HG03520 (cell line): ENCODE measurements around the gene BRD3.
"Not testable (repeated sequence)": the region's sequence is repeated elsewhere in the genome, so short reads cannot be mapped to it uniquely, and the experiment has no call there.

Source experiments
- ATAC-seq: cut with Tn5 transposase; IDR thresholded peaks from one replicate; pipeline ENCODE4 v1.9.1; 2021; ENCODE audit warnings: mild to moderate bottlenecking, moderate library complexity; ENCODE audit not compliant: unreplicated experiment

BRD3 gene

DNA sequence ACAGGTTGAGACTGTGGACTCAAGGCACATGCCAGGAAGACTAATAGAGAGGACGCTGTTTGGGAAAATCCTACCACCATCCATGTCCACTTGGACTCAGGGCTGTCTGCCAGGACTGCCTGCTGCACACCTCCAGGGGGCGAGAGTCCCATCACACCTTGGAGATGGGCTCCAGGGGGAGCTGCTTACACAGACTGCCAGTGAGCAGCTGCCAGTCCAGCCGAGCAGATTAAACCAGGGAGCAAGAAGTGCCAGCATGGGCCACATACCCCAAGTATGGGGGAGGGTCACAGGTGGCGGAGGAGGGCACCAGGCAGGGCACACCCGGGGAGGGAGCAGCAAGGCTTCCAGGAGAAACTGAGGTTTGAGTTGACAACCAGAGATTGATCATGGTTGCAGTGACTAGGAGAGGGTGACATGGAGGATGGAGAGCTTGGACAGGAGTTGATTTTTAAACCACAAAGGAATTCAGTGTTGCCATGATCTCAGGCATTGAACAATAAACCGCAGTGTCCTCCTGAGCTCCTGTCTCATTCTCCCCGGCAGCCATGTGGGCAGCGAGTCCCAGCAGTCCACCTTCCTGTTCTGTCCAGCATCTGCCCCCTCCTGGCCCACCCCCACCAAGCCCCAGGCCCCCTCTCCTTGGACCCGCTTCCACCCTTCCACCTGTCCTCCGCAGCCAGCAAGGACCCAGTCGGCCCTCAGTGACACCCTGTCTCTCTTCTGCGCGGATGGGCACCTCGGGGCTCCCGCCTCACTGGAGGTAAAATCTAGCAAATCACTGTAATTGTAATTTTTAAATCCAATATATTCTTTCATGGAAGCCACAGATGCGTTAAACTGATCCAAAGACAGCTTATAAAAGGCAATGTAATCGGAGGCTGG is 72.6 kb downstream of the BRD3 start:
- no peak for ATAC-seq

DNA sequence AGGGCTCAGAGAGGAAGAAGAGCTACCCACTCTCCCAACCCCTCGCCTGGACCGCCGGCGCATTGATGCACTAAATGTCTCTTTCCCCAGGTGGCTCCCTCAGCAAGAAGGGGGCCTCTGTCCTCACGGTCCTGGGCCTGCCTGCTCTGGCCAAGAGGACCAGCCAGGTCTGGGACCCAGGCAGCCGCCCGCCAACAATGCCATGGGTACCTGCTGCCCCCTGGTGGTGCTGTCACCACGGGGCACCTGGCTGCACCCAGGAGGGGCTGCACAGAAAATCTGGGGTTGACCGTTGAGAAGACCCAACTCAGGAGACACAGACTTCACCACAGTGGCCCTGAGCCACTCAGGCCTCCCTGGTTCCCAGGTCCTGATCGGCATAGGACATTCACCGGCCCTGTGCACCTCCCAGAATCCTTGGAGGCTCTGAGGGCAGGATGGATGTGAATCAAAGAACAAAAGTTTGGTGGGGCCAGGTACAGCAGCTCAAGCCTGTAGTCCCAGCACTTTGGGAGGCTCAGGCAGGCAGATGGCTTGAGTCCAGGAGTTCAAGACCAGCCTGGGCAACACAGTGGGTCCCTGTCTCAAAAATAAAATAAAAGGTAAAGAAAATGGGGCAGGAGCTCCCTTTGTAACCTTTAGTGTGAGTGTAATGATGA is 73.3 kb downstream of the BRD3 start:
- no peak for ATAC-seq

DNA sequence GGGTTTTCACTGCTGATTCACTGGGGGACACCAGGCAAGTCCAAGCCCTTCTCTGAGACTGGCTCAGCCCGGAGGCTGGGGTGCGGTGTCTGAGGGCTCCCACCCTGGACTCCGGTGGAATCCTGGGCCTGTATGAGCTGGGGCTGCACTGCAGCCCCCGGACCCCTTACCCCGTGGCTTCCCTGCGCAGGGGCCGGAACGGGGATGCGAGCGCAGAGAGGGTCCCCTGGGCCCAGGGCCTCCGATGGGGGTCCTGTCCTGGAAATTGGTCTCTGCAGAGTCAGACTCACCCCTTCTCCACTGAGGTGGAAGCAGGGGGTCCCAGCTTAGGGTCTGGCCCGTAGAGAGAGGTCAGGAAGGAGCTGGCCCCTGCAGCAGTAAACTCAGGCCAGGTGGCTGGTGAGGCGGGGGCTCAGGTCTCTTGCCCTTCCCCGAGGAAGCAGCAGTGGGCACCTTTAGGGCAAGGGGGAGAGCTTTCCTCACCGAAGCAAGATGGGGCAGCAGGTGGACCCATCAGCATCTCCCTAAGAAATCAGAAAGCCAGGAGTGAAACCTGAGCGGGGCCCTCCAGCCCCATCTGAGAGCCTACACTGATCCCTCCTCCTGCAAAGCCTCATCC is 74.1 kb downstream of the BRD3 start:
- no peak for ATAC-seq

DNA sequence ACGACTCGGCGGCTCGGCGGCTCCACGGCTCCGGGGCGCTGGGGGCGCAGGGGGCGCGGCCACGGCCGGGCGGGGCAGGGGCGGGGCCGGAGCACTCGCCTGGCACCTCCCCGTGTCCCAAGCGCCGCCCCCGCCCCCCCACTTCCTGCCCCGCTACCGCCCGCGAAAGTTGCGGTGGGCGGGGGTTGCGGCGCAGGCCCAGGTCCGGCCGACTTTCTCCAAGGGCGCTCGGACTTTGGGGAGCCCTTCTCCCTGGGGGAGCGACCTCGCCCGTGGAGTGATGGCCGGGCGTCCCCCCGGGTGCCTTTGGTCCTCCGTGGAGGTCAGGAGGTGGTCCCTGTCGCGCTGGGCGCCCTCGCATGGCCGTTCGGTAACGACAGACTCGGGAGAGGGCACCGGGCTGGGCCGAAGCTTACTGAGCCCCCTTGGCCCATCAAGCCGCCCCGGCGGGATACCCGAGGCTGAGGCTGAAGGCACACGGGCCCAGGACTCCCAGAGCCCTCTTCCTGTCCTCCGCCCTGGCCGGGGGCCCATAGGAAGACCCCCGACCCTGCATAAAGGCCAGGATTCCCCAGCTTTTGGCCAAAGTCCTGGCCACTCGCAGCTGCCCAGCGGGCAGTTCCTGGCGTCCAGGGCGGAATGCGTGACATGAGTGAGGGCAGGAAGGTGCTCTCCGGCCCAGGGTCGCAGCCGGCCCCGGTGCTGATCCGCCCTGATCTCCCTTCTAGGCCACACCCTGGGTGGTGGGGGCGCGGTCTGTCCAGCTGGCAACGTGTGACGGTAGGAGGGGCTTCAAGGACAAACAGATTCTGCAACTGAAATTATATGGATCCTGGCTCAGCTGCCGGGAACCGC is 74.8 kb downstream of the BRD3 start:
- peak; percentile 39 for ATAC-seq

DNA sequence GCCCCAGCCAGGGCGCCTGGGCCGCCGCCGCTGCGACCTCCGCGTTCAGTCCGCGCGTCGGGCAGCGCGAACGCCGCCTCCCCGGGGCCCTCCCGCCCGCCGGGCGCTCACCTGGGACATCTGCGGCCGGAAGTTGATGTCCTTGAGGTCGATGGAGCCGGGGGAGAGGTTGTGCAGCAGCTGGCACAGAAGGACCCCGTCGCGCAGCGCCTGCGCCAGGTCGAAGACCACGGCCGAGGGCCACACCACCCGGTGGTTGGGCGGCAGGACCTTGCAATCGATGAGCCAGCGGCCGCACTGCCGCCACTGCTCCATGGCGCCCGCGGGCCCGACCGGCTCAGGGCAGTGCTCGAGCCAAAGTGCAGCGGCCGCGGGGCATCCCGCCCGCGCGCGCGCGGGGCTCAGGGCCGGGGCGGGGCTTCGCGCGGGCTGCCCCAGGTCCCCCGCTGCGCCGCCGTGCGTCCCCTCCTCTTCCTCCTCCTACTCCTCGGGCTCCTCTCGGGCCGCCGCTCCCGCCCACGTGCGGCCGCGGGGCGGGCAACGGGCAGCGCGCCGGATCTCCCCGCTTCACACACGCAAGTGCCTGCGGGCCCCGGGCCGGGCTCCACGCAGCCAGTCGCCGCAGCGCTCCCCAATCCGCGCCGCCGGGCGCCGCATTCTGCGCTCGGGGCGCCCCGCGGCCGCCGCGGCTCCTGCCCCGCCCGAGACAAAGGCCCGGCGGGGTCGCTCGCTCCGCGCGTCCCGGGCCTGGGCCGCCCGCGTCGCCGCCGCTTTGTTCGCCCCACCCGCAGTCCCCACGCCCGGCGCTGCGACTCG is 75.7 kb downstream of the BRD3 start, which contains the start of gene VAV2:
Gene VAV2 (minus strand): TSS at position 361 of the 816 bp plus-strand sequence. CDS start 46 bp downstream, at position 315.
- peak; percentile 49 for ATAC-seq

DNA sequence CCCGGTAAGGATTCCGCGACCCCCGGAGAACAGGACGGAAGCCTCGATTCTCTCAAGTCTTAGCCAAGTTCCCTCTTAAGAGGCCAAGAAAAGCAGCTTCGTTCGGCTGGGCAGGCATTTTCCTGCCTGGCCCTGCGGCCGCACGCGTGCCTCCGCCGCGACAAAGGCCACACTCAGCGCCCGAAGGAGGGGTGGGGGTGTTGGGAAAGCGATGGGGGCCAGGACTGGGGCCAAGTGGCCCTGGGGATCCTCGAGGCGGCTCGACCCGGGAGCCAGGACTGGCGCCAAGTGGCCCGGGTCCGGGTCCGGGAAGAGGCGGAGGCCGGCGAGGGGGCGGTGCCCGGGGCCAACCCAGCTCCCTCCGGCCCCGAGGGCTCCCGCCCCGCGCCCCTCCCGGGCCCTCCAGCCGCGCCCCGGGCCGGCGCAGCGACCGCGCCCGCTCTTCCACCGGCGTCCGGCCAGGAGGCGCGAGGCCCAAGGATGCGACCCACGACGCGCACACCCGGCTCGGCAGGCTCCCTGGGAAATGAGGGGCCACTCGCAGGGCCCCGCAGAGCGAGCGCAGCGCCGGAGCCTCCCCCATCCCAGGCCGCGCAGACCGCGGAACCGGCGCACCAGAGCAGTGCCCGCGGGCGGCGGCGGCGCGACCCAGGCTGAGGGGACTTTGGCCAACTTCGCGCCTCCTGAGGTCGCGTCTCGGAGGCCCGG is 76.5 kb downstream of the BRD3 start:
- ATAC-seq: peak; percentile 8

DNA sequence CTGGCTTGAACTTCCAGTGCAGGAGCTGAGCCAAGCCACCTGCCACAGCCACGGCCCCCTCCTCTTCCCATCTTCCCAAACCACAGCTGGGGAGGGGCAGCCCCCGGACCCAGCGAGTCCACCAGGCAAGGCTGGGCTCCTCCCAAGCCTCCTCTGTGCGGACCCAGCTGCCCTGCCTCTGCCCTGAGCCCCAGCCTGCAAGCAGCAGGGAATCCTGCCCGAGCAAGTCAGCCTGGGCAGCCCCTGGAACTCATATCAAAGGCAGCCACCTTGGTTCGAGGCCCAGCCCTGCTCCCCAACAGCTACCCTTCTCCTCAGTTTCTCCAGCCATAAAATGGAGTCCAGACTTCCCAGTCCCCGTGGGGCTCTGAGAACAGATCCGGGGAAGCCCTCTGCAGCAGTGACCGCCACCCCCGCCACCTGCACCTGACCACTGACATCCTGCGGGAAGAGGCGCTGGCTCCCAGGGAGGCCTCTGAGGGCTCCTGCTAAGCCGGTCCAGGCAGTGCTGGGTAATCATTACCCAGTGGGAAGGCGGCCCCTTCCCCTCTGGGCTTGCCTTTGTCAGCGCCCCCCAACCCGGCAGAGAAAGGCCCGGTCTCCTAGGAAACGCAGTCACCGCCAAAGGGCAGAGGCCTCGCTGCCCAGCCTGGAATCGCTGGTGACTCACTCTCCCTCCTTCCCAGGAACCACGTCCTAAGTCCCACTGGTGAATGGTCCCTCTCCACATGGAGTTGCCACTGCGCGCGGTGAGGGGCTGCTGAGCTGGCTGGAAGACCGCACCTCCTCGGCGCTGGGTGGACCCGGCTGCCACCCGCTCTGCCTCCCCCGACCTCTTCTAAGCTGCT is 77.2 kb downstream of the BRD3 start:
- no peak for ATAC-seq

DNA sequence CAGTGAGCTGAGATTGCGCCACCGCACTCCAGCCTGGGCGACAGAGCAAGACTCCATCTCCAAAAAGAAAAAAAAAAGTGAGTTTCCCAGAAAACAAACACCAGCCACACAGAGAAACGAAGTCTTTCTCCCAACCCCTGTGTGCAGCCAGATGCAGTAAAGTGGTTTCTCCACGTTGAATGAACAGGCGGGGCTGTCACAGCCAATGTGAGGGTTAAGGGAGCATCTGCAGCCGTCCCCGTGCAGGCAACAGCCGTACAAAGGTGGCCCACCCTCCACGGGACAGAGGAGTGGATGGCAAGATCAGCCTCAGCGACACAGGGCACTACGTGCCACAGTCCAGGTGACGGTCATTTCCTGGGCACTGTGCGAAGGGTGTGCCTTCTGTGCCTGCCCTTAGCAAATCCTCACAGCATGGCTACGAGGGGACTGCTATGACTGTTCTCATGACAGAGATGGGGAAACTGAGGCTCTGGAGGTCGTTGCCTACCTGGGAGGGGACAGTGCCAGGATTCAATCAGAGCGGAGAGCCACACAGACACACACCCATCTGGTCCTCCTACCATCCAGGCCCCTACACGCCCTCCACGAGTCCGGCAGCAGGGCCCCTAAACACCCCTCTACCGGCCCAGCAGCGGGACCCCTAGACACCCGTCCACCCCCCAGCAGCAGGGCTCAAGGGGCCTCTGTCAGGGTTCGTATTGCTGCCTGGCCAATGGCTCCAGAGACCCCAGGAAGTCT is 78.0 kb downstream of the BRD3 start:
- no peak for ATAC-seq

DNA sequence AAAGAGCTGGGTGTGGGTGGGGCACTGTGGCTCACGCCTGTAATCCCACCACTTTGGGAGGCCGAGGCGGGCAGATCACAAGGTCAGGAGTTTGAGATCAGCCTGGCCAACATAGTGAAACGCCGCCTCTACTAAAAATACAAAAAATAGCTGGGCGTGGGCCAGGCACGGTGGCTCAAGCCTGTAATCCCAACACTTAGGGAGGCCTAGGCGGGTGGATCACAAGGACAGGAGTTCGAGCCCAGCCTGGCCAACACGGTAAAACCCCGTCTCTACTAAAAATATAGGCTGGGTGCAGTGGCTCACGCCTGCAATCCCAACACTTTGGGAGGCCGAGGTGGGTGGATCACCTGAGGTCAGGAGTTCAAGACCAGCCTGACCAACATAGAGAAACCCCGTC is 79.1 kb downstream of the BRD3 start:
- ATAC-seq: not testable (repeated sequence)

DNA sequence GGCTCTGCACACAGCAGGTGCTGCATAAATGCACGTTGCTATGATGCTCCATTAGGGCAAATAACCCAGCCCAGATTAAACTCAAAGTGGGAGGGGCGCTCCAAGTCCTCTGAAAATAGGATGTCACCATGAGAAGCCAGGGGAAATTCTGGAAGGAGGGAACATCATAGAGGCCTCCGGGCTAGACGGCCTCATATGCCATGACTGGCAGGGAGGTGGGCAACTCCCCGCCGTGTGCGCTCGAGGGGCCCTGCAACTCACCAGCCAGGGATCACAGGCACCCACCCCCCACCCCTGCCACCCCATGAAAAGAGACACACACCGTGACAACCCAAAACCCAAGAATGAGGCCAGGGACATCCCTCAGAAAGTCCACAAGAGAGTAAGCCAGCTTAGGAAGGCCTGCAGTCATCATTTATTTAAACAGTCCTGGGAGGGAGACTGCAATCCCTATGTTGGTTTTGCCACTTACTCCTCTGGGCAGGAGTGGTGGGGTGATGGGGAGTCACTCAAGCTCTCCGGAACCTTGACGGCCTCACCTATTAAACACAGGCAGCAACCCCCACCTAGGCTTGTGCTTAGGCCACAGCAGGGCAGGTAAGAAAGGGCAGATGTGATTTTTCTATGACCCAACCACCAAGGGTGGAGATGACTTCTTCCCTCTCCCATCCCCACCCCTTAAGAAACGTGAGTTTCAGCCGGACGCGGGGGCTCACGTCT is 79.7 kb downstream of the BRD3 start:
- no peak for ATAC-seq

DNA sequence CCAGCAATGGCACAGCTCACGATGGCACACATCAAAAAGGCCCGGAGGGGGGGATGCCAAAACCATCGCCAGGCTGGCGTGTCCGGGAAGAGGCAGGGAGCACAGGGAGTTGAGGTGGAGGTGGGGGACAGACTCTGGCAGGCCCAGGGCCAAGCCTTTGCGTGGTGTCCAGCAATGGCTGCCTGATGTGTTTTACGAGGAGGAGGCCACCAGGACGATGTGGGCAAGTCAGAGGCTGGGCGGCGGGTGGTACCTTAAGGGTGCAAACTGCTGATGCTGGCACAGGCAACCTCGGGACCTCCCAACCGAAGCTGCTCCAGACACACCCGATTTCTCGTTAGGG is 80.4 kb downstream of the BRD3 start:
- ATAC-seq: no peak

DNA sequence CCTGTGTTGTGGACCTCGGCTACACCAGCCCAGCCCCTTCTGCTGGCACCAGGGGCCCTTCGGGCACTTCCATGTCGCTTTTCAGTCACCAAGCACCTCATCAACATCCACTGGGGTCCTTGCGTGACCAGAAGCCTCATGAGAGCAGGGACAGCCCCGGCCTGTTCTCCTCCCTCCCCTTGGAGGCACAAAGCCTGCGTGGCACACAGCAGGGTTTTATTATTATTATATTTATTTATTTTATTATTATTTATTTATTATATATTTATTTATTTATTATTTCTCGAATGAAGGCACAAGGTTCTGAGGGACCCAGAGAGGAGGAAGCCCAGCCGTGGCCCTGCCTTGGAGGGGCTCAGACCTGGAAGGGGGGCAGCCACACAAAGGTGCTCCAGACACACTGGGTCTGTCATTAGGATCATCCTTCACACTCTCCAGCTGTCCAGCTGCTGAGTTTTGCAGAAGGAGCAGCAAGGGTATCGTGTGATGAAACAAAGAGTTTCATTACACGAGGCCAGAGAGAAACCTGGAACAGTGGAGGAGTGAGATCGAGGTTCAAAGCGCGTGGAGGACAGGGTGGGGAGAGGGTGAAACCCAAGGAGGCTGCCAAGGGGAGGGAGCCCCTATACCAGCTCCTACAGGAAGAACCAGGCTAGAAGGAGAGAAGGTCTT is 80.9 kb downstream of the BRD3 start:
- no peak for ATAC-seq

DNA sequence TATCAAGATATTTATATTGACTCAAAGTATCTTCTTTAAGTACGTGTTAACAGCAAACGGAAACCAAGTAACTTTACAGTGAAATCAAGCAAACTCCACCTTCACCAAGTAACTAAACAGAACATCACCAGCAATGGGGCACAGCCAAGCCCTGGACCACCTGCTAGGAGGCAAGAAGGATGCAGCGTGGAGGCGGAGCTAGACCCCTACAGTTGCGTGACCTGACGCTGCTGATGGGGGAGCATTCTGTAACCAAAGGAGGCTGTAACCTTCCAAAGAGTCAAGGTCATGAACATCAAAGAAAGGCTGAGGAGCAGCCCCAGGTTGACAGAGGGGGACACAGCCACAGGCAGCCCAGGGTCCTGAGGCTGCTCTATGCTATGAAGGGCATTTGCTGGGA is 81.8 kb downstream of the BRD3 start:
- ATAC-seq: no peak

DNA sequence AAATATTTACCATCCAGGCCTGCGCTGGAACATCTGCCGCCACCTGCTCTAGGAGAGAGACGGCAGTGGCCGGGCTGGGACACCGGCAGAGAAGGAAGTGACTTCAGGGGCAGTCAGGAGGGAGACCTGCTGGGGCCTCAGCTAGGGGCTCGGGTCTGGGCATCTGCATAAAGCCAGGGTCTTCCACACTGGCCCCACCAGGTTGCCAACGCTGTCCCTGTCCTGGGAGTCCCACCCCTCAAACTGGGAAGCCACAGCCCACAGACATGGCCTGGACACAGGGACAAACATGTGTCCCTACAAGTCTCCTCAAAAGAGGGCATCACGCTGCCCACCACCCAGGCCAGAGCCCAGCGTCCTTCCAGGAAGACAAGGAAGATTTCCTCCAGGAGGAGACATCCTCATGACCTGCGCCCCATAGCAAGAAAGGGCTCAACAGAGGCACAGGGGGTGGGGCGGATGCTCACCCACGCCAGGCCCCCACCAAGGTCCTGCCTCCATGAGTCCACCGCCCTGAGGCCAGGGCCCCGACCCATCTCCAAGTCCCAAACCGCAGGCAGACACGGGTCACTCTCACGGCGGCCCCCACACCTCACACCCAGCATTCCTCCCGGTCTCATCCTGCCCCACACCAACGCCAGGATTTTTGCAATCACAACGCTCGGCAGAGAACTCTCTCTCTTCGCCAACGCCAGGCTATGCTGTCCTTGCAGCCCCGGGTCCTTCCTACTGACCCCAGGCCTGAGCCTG is 84.7 kb downstream of the BRD3 start:
- no peak for ATAC-seq

DNA sequence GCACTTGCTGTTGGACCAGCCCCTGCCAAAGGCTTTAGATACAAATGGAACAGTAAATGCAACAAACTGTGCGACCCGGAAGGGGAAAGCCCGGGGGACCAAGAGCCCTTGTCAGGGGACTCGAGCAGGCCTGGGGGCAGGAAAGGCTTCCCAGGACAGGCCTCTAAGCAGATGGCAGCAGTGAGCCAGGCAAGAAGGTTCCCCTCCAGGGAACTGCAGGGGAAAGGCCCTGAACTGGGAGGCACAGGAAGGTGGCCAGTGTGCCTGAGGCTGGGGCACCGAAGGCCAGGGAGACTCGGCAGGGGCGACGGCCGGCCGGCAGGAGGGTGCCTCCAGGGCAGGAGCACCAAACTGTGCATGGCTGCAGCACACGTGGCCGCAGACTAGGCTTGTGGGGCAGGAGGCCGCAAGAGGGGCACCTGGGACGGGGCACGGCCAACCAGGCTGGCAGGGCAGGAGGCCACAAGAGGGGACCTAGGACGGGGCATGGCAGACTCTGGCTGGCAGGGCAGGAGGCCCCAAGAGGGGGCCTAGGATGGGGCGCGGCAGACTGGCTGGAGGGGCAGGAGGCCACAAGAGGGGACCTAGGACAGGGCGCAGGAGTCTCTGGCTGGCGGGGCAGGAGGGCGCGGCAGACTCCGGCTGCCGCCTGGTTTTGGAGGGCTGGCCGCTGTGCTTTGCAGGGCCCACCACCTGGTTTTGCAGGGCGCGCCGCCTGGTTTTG is 85.7 kb downstream of the BRD3 start:
- ATAC-seq: no peak
